ENCODE measurements around the gene NFIA.

GRCh38 chr1:61352845-61353435, 270.6 kb downstream of the NFIA start:
- no peak for TF ChIP-seq SREBF2 (CRISPR knock-in tag; IDR thresholded peaks at IDR 0.05)
- TF ChIP-seq EP300 (IDR thresholded peaks at IDR 0.05; ENCODE audit: low read length), result no peak
- no peak for TF ChIP-seq ATF1 (CRISPR knock-in tag; IDR thresholded peaks at IDR 0.05)
- TF ChIP-seq ATF1 (tag; IDR thresholded peaks at IDR 0.05), result no peak
- TF ChIP-seq ZBTB49 (CRISPR knock-in tag; IDR thresholded peaks at IDR 0.05; ENCODE audit: borderline replicate concordance), result no peak
- no peak for TF ChIP-seq SIN3A (IDR thresholded peaks at IDR 0.05; ENCODE audit: borderline replicate concordance in 2 of 2, control insufficient read depth in 1 of 2, low read depth in 2 of 2, low read length in 2 of 2)
